Activated CD4-positive, alpha-beta T cell treated with anti-CD3 and anti-CD28 coated beads, Interleukin-2, Interleukin-4, amounts not matched to agents 100 ng/mL and 50 ng/mL, durations not matched to agents 16 hours and 8 hours (primary cell): ENCODE results near the gene ADGRL3.
"Not testable (repeated sequence)": the region's sequence is repeated elsewhere in the genome, so short reads cannot be mapped to it uniquely, and the experiment has no call there.

Experiments used
- DNase-seq: peaks from one replicate; pipeline ENCODE4 v3.0.0-alpha.2; 2020; ENCODE audit warnings: low spot score

The ADGRL3 gene

DNA sequence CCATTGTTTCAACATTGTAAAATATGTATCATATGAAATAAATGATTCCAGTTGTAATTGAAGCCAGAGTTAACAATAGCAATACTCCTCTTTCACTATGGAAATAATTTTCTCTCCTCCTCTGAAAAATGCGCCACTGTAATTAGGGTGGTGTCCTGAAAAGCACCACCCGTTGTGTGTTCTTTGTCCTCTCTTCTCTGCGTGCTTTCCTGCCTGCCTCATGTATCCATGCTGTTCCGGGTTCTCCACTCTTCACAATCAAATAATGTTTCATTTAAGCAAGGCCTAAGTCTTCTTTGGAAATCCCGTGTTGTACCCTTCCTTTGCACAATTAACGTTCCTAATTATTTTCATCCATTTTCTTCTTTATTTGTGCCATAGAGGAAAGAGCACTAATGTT lies 293.3 kb downstream of the ADGRL3 start:
- DNase-seq = no peak

GRCh38 chr4:61500883-61501282 lies 300.8 kb downstream of the ADGRL3 start:
- no peak for DNase-seq

DNA sequence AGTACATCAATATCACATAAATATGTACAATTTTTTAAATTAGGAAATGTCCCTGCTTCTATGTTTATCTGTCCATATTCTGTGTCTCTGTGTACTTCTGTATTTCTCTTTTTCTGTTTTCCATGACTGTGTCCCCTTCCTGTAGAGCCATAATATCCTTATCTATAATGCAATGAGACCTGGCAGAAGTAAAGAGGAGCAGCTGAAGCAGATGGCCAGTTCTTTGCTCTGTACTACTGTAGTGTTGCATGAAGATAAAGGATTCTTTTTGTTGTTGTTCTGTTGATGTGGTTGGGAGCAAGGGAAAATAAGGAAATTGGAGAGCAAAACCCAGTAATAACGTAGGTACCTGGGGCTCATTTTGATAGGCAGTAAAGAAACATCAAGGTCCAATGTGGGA lies 301.7 kb downstream of the ADGRL3 start:
- no peak for DNase-seq

GRCh38 chr4:61505773-61506685 lies 305.9 kb downstream of the ADGRL3 start:
- no peak for DNase-seq

GRCh38 chr4:61507091-61507490 lies 307.0 kb downstream of the ADGRL3 start:
- no peak for DNase-seq

DNA sequence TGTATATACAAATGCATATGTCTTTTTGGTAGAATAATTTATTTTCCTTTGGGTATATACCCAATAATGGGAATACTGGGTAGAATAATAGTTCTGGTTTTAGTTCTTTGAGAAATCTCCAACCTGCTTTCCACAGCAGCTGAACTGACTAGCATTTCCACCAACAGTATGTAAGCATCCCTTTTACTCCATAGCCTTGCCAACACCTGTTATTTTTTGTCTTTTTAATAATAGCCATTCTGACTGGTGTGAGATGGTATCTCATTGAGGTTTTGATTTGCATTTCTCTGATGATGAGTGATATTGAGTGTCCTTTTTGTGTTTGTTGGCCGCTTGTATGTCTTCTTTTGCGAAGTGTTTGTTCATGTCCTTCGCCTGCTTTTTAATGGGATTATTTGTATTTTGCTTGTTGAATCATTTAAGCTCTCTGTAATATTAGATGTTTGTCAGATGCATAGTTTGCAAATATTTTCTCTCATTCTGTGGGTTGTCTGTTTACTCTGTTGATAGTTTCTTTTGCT lies 309.7 kb downstream of the ADGRL3 start:
- DNase-seq = not testable (repeated sequence)

GRCh38 chr4:61511716-61512488 lies 311.8 kb downstream of the ADGRL3 start:
- DNase-seq = no peak

DNA sequence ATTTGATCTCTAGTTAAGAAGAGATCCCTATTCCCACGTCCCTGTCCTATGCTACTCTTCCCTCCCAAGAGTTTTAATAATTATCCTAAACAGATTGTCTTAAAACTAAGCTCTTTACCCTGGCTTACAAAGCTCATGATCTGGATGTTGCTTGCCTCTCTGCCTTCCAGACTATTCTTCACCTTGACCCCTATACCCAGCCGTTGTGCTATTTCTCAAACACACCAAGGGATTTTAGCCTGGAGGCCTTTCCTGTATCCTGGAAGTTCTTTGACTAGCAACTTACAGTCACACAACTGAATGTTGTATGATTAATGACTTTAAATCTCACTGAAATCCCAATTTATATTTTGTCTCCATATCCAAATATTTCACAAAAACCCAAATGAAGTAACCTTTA lies 314.9 kb downstream of the ADGRL3 start:
- no peak for DNase-seq

- DNase-seq = no peak
These were observed 317.0 kb downstream of the ADGRL3 start for GRCh38 chr4:61517144-61517543.

DNA sequence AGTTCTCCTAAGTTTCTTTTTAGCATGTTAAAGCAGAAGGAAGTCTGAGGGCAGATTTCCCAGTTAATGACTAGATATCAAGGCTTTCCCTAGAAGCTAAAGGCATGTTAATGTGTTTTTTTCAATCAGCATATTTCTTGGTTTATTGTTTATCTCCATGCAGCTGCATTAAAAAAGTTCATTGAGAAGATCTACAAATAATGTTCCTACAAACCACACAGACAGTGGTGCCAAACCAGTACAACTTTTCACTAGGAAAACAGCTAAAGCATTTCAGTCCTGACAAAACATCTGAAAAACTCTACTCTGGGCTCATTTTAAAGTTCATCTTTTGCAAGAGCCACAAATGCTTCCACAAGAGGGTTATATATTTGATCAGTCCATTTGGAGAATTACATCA lies 320.0 kb downstream of the ADGRL3 start:
- DNase-seq = no peak

DNA sequence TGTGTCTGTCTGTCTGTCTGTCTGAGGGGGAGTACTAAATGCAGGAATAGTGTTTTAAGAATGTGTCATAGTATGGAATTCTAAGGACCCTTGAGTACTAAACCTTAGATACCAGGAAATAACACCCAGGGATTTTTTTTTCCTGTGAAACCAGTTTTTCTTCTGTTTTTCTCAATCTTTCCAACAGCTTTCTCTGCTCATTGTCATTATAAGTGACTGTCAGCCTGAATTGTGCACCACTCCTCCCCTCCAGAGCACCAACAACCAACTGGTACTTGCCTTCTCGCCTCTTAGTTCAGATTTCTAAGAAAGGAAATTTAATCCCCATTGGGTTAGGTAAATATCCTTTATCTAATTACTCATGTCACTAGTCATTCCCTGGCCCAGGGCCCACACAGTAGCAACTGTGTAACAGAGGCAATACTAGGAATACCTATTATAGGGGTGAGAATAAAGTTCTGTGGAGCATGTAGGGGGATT lies 320.6 kb downstream of the ADGRL3 start:
- DNase-seq = no peak

GRCh38 chr4:61521451-61521850 lies 321.3 kb downstream of the ADGRL3 start:
- no peak for DNase-seq

GRCh38 chr4:61522312-61522711 lies 322.2 kb downstream of the ADGRL3 start:
- DNase-seq = no peak

DNA sequence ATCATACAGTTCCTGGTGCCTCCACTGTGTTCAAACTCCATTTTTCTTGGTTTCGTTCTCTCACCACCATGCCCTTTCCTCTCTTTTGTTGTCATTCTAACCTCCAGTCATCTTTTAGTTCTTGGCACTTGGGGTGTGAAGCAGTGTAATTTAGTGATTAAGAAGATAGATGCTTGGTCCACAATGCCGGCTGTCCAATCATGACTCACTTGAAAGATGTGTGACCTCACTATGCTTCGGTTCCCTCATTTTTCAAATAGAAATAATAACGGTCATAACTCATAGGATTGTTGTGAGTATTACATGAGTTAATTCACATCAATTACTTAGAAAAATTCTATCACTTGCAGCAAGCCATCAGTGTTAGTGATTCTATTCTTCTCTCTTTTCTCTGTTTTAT lies 327.8 kb downstream of the ADGRL3 start:
- no peak for DNase-seq

DNA sequence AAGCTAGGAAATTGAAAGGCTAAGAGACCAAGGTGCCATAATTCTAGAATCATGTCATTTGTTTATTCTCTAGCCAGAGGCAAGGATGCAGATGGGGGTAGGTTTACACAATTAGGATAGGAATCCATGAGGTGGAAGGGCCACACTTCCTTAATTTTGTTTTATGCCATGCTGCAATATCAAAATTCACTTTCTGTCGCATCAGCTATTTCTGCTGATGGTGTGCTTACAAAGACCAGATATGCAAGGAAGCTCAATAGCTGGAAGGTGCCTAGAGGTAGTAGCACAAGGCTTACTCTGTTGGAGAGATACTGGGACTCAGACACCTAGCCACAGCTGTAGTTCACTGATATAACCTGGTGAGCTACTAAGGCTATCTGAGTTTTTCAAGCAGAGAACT lies 328.5 kb downstream of the ADGRL3 start:
- DNase-seq = no peak

DNA sequence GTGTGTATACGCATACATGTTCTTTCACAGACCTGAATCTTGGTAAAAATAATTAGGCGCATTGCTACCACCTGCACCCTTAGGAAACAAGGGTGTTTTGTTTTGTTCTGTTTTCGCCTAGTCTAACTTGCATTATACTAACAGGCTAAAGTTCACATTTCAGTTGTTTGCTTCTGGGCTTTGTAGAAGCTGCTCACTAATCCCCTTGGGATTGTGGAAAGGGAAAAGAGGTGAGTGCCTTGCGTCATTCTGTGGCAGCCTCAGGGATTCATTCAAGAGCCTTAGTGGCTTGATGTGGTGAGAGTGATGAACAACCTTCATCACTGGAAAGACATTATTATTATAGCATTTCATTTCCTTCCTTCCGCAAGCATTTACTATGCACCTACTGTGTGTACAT lies 331.1 kb downstream of the ADGRL3 start:
- no peak for DNase-seq

- no peak for DNase-seq
These were observed 332.3 kb downstream of the ADGRL3 start for GRCh38 chr4:61532336-61533000.

GRCh38 chr4:61533140-61533539 lies 333.0 kb downstream of the ADGRL3 start:
- no peak for DNase-seq

DNA sequence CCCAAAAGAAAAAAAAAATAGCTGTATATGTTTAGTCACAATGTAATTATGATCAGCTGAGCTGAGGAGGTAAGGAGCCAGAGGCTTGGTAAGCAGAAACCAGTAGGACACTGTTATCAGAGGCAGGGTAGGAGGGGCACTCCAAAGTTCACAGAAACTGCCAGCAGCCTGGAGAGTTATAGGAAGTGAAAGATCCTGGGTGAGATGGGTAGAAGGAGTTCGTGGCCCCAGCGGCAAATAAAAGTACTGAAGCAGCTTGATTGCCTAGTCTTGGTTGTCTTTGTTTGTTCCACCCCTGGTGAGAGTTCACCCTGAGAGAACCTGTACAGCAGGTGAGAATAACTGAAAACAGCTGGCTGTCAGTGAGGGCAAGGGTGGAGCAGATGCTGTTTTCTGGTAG lies 340.8 kb downstream of the ADGRL3 start:
- no peak for DNase-seq

GRCh38 chr4:61541459-61541858 lies 341.3 kb downstream of the ADGRL3 start:
- DNase-seq = no peak

DNA sequence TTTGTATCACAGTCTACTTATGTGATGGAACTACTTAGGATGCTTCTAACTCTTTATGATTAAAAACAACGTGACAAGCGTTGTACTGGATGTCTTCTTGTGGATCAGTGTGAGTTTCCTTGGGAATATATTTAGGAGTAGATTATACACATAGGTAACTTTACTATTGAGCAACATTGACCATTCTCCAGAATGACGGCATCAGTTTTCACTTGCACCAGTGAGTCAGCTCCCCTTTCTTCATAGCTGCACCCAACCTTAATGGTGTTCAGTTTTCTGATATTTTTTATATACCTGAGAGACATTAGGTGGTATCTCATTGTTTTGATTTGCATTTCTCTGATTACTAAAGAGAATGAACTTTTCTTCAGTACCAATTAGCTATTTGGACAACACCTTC lies 343.9 kb downstream of the ADGRL3 start:
- DNase-seq = no peak

- DNase-seq = no peak
These were observed 345.9 kb downstream of the ADGRL3 start for GRCh38 chr4:61545902-61546480.
